SJSA1 (cell line): ENCODE results near the gene FOXE1. TPM values are rescaled to one million over a fixed set of nuclear protein-coding genes. Genes with fewer than 3 reads are reported as not detected.

Source experiments
- DNase-seq, 2 experiments: peaks; one replicate each; pipeline ENCODE4 v3.0.0-alpha.2; 2015 to 2020; ENCODE audit warnings: low spot score in 2 of 2, low read depth in 1 of 2
- H3K27ac ChIP-seq: fragments of 250-450 bp; sonication (Bioruptor Pico); 2 replicates; pipeline ENCODE4 v1.5.1; 2020; ENCODE audit warnings: mild to moderate bottlenecking, moderate library complexity
- H3K27me3 ChIP-seq: fragments of 250-450 bp; sonication (Bioruptor Pico); replicated peaks from 2 replicates; pipeline ENCODE4 v1.5.1; 2020; ENCODE audit warnings: mild to moderate bottlenecking, moderate library complexity
- H3K36me3 ChIP-seq: fragments of 250-450 bp; sonication (Bioruptor Pico); 2 replicates; pipeline ENCODE4 v1.5.1; 2020; ENCODE audit warnings: mild to moderate bottlenecking
- H3K4me1 ChIP-seq: fragments of 250-450 bp; sonication (Bioruptor Pico); replicated peaks from 2 replicates; pipeline ENCODE4 v1.6.1; 2021; ENCODE audit warnings: mild to moderate bottlenecking
- H3K4me3 ChIP-seq: fragments of 250-450 bp; sonication (Bioruptor Pico); 2 replicates; pipeline ENCODE4 v1.5.1; 2020; ENCODE audit warnings: mild to moderate bottlenecking
- H3K9me3 ChIP-seq: fragments of 250-450 bp; sonication (Bioruptor Pico); replicated peaks from 2 replicates; pipeline ENCODE4 v1.5.1; 2020; ENCODE audit warnings: mild to moderate bottlenecking
- total RNA-seq: library from RNA; depleted of rRNA; stranded (reverse); fragments of >200 nt; shearing (Covaris generic); gene quantifications from 2 replicates; pipeline ENCODE4 v1.2.3, GENCODE V29; 2014

The FOXE1 gene
- total RNA-seq, 1 experiment from 2014 or later = 4.7 TPM

DNA sequence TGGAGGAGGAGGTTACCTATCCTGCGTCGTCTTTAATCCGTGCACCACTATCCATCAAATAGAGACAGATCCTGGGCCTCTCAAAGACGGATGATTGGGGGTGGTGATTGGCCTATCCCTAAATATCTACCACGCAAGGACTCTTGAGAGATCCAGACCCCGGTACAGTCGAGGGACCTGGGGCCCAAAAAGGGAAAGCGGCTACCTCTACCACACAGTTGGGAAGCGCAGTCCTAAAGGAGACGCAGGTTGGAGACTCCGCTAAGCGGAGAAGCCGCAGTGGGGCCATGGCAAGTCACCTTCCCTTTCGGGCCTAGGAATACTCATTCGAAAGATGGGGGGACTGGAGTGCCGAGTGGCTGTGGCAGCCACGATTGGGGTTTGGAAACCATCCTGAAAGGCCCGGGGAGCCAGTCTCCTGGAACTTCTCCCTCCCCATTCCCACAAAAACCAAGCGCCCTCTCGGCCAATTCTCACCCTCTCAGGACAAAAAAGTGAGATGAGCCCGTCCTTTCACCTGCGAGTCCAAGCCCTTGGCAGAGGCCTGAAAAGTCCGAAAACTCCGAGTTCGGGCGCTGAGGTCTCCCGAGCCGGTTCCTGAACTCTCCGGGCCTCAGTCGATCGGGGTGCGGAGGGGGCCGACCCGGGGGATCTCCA is 499 bp upstream of the FOXE1 start:
- Histone ChIP-seq H3K27ac (no peak overlapping the region), H3K27me3 (no peaks in the 10 kb centered on the region), H3K4me3 (no peak overlapping the region), H3K36me3 (0 out of 2 replicates have a peak, but pooled peaks cover 3% of the 10 kb centered on the region), H3K9me3 (peaks cover 6% of the 10 kb centered on the region; the same call in 1 of the 2 replicates), H3K4me1 (peaks cover 19% of the 10 kb centered on the region)
- no peak for DNase-seq

DNA sequence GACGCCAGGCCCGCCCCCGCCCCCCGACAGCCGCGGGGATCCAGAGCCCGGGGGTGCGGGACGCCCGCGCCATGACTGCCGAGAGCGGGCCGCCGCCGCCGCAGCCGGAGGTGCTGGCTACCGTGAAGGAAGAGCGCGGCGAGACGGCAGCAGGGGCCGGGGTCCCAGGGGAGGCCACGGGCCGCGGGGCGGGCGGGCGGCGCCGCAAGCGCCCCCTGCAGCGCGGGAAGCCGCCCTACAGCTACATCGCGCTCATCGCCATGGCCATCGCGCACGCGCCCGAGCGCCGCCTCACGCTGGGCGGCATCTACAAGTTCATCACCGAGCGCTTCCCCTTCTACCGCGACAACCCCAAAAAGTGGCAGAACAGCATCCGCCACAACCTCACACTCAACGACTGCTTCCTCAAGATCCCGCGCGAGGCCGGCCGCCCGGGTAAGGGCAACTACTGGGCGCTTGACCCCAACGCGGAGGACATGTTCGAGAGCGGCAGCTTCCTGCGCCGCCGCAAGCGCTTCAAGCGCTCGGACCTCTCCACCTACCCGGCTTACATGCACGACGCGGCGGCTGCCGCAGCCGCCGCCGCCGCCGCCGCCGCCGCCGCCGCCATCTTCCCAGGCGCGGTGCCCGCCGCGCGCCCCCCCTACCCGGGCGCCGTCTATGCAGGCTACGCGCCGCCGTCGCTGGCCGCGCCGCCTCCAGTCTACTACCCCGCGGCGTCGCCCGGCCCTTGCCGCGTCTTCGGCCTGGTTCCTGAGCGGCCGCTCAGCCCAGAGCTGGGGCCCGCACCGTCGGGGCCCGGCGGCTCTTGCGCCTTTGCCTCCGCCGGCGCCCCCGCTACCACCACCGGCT is 1.0 kb downstream of the FOXE1 start:
- peak; percentile 75 to 83 for DNase-seq
- Histone ChIP-seq H3K27ac (peak overlapping the region; percentile 69), H3K4me1 (peaks cover 19% of the 10 kb centered on the region), H3K36me3 (0 out of 2 replicates have a peak, but pooled peaks cover 3% of the 10 kb centered on the region), H3K27me3 (no peaks in the 10 kb centered on the region), H3K4me3 (peak overlapping the region; percentile 71), H3K9me3 (peaks cover 6% of the 10 kb centered on the region; the same call in 1 of the 2 replicates)

DNA sequence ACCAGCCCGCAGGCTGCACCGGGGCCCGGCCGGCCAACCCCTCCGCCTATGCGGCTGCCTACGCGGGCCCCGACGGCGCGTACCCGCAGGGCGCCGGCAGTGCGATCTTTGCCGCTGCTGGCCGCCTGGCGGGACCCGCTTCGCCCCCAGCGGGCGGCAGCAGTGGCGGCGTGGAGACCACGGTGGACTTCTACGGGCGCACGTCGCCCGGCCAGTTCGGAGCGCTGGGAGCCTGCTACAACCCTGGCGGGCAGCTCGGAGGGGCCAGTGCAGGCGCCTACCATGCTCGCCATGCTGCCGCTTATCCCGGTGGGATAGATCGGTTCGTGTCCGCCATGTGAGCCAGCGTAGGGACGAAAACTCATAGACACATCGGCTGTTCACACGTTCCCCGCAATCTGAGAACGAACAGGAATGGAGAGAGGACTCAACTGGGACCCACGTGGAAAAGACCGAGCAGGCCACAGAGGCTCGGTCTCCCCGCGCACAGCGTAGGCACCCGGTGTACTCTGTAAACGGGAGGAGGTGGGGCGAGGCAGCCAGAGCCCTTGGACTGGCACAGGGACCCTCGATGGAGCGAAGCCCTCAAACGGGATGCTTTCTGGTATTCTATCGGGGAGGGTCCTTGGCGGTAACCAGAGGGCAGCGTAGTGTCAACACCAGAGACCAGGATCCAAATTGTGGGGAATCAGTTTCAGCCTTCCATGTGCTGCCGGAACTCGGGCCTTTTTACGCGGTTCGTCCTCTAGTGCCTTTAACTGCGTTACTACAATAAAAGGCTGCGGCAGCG is 1.9 kb downstream of the FOXE1 start:
- Histone ChIP-seq H3K27ac (no peak overlapping the region), H3K27me3 (no peaks in the 10 kb centered on the region), H3K4me3 (peak overlapping the region; percentile 71), H3K36me3 (0 out of 2 replicates have a peak, but pooled peaks cover 3% of the 10 kb centered on the region), H3K9me3 (peaks cover 6% of the 10 kb centered on the region; the same call in 1 of the 2 replicates), H3K4me1 (peaks cover 19% of the 10 kb centered on the region)
- DNase-seq = no peak

DNA sequence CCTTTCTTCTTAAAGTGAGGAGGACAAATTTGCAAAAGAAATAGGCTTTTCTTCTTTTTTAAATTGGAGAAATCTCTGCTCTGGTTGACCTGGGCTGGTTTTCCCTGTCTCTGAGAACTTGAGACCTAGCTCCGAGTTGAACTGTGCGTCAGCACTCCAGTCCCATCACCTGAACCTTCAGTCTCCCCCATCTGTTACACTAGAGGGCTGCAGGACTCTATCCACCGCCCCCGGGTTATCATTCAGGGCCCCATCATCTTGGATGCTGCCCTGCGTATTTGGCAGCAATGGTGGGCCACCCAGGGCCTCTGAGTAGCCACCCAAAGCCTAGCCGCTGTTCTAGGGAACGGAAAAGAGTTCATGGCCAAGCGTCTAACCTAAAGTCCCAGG is 2.5 kb downstream of the FOXE1 start:
- no peak overlapping the region for H3K4me3 ChIP-seq
- 0 out of 2 replicates have a peak, but pooled peaks cover 3% of the 10 kb centered on the region for H3K36me3 ChIP-seq
- H3K9me3 ChIP-seq = peaks cover 6% of the 10 kb centered on the region; the same call in 1 of the 2 replicates
- no peak overlapping the region for H3K27ac ChIP-seq
- DNase-seq = no peak
- H3K27me3 ChIP-seq = no peaks in the 10 kb centered on the region
- peaks cover 19% of the 10 kb centered on the region for H3K4me1 ChIP-seq

DNA sequence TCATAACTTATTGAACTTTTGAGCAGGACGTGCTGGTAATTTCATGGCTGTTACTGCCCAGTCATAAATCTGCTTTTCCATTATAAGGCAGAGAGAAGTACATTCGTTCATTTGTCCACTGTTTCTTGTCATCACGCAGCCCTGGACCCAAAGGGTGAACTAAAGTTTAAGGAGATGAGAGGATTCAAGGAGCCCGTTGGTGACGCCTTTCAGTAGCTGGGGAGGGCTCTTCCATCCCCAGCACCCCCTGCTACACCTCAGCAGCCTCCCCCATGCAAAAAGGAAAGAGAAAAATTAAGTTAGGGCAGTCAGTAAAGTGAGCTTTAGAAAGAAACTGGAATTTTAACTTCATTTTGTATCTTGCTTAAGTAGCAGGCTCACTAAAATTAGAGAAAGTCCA is 2.9 kb downstream of the FOXE1 start:
- Histone ChIP-seq H3K4me1 (peaks cover 19% of the 10 kb centered on the region), H3K4me3 (no peak overlapping the region), H3K9me3 (peaks cover 6% of the 10 kb centered on the region; the same call in 1 of the 2 replicates), H3K27me3 (no peaks in the 10 kb centered on the region), H3K27ac (no peak overlapping the region), H3K36me3 (0 out of 2 replicates have a peak, but pooled peaks cover 3% of the 10 kb centered on the region)
- no peak for DNase-seq

DNA sequence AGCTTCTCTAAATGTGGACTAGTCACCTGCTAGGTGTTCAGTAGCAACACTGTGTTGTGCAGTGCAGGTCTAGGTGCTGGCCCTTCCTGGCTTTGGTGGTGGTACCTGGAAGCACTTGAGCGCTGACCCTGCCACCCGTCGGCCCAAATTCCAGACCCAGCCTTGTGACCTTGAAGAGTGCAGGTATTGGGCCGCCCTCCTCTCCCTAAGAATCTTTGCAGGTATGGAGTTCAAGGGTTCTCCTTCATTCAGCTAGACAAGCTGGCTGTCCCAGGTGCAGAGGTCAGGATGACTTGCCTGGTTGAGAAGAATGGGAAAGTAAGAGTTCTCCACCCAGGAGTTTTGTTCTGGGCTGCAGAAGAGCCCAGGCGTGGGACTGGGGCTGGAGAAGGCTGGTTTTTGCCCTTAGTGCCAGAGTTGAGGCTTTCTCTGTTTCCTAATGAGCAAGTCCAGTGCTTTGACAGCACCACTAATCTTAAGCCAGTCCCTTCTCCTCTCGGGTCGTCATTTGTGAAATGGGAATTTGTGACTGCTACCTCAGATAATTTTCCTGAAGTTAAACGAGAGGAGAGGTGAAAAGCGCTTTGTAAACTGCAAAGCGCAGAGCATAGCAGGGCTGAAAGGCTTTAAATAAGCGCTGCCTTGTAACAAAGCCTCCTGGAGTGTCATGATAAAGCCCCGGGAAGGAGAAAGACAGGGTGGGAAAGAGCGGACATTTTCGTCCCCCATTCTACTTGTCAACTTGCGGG is 4.0 kb downstream of the FOXE1 start:
- H3K9me3 ChIP-seq = peaks cover 6% of the 10 kb centered on the region; the same call in 1 of the 2 replicates
- H3K36me3 ChIP-seq = 0 out of 2 replicates have a peak, but pooled peaks cover 3% of the 10 kb centered on the region
- H3K4me3 ChIP-seq = no peak overlapping the region
- no peak overlapping the region for H3K27ac ChIP-seq
- DNase-seq = no peak
- H3K4me1 ChIP-seq = peaks cover 19% of the 10 kb centered on the region
- H3K27me3 ChIP-seq = no peaks in the 10 kb centered on the region

DNA sequence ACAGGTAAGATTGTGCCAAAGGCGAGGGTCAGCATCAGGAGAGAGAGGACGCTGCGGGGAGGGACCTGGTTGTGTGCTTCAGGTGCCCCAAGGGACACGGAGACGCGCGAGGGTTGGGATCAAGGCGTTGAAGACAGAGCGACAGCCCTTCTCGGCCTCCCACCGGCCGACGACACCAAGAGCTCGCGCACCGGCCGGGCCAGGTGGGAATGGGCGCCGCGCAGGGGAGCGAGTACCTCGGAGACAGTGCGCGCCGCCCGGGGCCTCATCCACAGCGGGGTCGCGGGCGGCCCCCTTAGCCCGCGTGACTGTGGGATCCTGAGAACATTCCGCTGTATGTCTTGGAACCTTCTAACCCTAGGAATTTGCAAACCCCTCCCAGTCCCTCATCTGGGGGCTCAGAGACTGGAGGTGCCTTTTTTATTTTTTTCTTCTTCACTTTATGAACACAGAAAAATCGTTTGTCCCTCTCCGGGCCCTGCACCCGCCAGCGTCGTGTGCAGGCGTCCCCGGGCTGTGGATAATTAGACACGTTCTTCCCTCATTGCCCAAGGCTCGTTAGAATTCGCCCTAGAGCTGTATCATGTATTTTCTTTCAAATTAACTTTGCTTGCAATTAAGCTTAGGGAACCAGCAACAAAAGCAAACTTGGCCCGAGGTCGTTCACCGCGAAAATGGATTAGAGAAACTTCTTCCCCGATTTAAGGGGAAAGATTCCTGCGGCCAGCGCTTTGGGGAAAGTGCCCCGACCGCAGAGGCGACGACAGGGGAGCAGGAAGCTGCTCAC is 4.8 kb downstream of the FOXE1 start:
- 0 out of 2 replicates have a peak, but pooled peaks cover 3% of the 10 kb centered on the region for H3K36me3 ChIP-seq
- H3K4me1 ChIP-seq = peaks cover 19% of the 10 kb centered on the region
- H3K4me3 ChIP-seq = no peak overlapping the region
- no peaks in the 10 kb centered on the region for H3K27me3 ChIP-seq
- H3K9me3 ChIP-seq = peaks cover 6% of the 10 kb centered on the region; the same call in 1 of the 2 replicates
- no peak overlapping the region for H3K27ac ChIP-seq
- no peak for DNase-seq

DNA sequence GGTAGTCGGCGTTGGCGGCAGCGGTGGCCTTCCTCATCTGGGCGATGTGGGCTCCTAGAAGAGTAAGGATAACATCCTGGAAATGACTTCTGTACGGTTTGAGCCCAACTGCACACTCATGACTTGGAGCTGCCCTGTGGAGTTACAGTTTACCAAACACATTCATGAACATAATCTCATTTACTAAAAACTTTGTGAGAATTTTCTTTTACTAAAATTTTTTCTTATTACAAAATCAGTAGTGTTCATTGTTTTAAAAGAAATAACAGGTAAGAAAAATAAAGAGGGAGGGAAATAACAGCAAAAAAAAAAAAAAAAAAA is 5.3 kb downstream of the FOXE1 start:
- H3K36me3 ChIP-seq = 0 out of 2 replicates have a peak, but pooled peaks cover 3% of the 10 kb centered on the region
- no peaks in the 10 kb centered on the region for H3K27me3 ChIP-seq

DNA sequence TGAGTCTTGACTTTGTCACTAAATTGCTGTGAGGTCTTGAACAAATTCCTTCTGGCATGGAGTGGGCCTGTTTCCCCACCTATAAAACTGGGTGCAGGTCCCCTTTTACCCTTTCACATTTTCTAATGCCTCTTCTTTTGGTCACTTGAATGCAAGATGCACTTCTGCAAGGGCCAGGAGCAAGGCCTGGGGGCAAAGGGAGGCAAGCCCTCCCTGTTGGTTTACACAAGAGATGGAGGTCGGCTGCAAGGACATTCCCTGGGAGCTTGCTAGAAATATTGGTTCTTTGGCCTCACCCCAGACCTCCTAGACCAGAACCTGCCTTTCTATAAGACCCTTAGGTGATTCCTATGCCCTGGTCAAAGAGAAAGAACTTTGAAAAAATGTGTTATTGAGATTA is 5.8 kb downstream of the FOXE1 start:
- H3K9me3 ChIP-seq = no peaks in the 10 kb centered on the region
- H3K4me1 ChIP-seq = peaks cover 22% of the 10 kb centered on the region
- no peak overlapping the region for H3K4me3 ChIP-seq
- H3K27ac ChIP-seq = no peak overlapping the region
- DNase-seq = no peak
- no peaks in the 10 kb centered on the region for H3K27me3 ChIP-seq
- H3K36me3 ChIP-seq = 0 out of 2 replicates have a peak, but pooled peaks cover 3% of the 10 kb centered on the region

More for the DNA sequence above, 5.3 kb downstream of the FOXE1 start:
- no peak overlapping the region for H3K4me3 ChIP-seq
- peaks cover 3% of the 10 kb centered on the region; the same call in 1 of the 2 replicates for H3K9me3 ChIP-seq
- H3K4me1 ChIP-seq = peaks cover 22% of the 10 kb centered on the region
- H3K27ac ChIP-seq = no peak overlapping the region
- DNase-seq = no peak

DNA sequence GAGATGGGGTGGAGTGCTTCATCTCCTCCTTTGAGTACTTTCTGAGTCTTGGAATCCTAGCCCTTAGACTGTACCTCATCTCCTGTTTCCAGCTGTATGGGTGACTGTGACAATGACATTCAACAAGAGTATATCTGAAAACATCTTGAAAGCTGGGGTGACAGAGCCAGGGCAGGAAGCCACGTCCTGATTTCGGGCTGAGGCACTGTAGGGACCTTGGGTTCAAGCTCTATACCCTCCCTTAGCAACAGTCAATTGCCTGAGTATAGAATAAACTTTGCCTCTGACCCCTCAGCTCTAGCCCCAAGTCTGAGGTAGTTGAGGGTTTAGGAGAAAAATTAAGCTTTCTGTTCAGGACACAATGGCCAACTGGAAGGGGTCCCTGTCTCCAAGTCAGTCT is 6.3 kb downstream of the FOXE1 start:
- DNase-seq = no peak
- no peaks in the 10 kb centered on the region for H3K27me3 ChIP-seq
- H3K4me1 ChIP-seq = peaks cover 23% of the 10 kb centered on the region
- no peaks in the 10 kb centered on the region for H3K9me3 ChIP-seq
- H3K27ac ChIP-seq = no peak overlapping the region
- H3K4me3 ChIP-seq = no peak overlapping the region
- H3K36me3 ChIP-seq = no peaks in the 10 kb centered on the region

DNA sequence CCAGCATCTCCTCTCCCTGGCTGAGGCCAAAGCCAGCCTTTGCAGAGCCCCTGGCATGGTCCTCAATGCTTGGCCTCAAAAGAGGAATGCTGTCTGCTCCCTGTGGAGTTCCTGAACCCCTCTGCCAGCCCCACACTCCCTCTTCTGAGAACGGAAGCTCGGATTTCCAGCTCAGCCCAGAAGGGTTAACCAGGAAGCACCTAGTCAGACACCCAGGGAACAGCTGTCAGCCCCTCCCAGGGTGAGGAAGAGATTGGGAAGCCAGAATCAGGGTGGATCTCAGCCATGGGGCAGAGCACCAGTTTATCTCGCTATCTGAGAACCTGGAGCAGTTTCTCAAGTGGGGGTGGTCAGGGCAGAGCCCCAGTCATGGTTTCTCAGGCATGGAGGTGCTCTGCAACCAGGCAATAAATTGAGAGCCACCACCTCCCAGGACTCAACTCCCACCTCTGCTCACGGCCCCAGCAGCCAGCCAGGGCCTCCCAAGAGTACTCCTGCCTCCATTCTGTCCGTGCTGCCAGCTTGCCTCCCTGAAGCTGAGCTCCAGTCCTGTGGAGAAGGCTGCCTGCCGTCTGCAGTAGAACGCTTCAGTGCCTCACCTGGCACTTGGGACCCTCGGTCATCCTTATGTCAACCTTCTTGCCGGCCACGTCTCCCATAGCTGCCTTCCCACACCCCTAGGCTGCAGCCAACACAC is 7.6 kb downstream of the FOXE1 start:
- Histone ChIP-seq H3K4me1 (peaks cover 18% of the 10 kb centered on the region), H3K27ac (no peak overlapping the region), H3K36me3 (no peaks in the 10 kb centered on the region), H3K9me3 (no peaks in the 10 kb centered on the region), H3K4me3 (no peak overlapping the region), H3K27me3 (no peaks in the 10 kb centered on the region)
- no peak for DNase-seq

DNA sequence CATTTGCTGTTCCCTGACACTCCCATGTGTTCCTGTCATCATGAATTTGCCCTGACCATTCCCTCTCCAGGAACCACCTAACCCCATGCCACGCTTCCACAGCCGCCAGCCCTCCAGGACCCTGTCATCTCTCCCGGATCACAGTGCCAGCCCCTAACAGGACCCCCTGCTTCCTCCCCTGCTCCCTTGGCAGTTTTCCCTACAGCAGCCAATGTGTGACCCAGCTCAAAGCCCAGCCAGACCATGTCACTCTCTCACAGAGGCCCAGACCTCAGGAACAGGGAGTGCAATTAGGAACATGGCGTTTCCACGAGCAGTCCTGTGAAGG is 8.1 kb downstream of the FOXE1 start:
- Histone ChIP-seq H3K9me3 (no peaks in the 10 kb centered on the region), H3K4me1 (peaks cover 18% of the 10 kb centered on the region), H3K27ac (no peak overlapping the region), H3K36me3 (no peaks in the 10 kb centered on the region), H3K27me3 (no peaks in the 10 kb centered on the region), H3K4me3 (no peak overlapping the region)
- no peak for DNase-seq
